ENCODE measurements around the gene IL17F. TPM values are rescaled to one million over a fixed set of nuclear protein-coding genes. Genes with fewer than 3 reads are reported as not detected.

IL17F gene
- total RNA-seq, 1 donor from 2014 or later, result not detected

GRCh38 chr6:52216932-52217575, 27.2 kb downstream of the IL17F start:
- no peak for TF ChIP-seq CTCF (IDR thresholded peaks at IDR 0.05; ENCODE audit: borderline replicate concordance)
- H3K4me1 ChIP-seq, result no peaks in the 10 kb centered on the region
- no peak overlapping the region for H3K4me3 ChIP-seq
- H3K9me3 ChIP-seq (replicated peaks), result no peaks in the 10 kb centered on the region
- DNase-seq, result no peak
- H3K27ac ChIP-seq (replicated peaks), result no peak overlapping the region
- no peaks in the 10 kb centered on the region for H3K36me3 ChIP-seq
- peaks cover 3% of the 10 kb centered on the region for H3K27me3 ChIP-seq (ENCODE audit: low read depth)
- intact Hi-C loops (cut with micrococcal nuclease), result no loop called here

- Histone ChIP-seq H3K4me1 (no peaks in the 10 kb centered on the region), H3K27me3 (ENCODE audit: low read depth) (peaks cover 6% of the 10 kb centered on the region), H3K27ac (replicated peaks) (no peak overlapping the region), H3K4me3 (no peak overlapping the region), H3K36me3 (no peaks in the 10 kb centered on the region), H3K9me3 (replicated peaks) (no peaks in the 10 kb centered on the region)
- DNase-seq, result no peak
- intact Hi-C loops (cut with micrococcal nuclease), result no loop called here
- TF ChIP-seq CTCF (IDR thresholded peaks at IDR 0.05; ENCODE audit: borderline replicate concordance), result no peak
Measured at GRCh38 chr6:52215787-52216186, 28.5 kb downstream of the IL17F start.

GRCh38 chr6:52213127-52213526, 31.2 kb downstream of the IL17F start:
- Histone ChIP-seq H3K36me3 (no peaks in the 10 kb centered on the region), H3K4me3 (no peak overlapping the region), H3K9me3 (replicated peaks) (no peaks in the 10 kb centered on the region), H3K27me3 (ENCODE audit: low read depth) (peaks cover 6% of the 10 kb centered on the region), H3K4me1 (no peaks in the 10 kb centered on the region), H3K27ac (replicated peaks) (no peak overlapping the region)
- no peak for DNase-seq
- intact Hi-C loops (cut with micrococcal nuclease), result no loop called here
- no peak for TF ChIP-seq CTCF (IDR thresholded peaks at IDR 0.05; ENCODE audit: borderline replicate concordance)

- no peak for TF ChIP-seq CTCF (IDR thresholded peaks at IDR 0.05; ENCODE audit: borderline replicate concordance)
- Histone ChIP-seq H3K36me3 (no peaks in the 10 kb centered on the region), H3K4me1 (no peaks in the 10 kb centered on the region), H3K4me3 (no peak overlapping the region), H3K9me3 (replicated peaks) (no peaks in the 10 kb centered on the region), H3K27me3 (ENCODE audit: low read depth) (peaks cover 6% of the 10 kb centered on the region), H3K27ac (replicated peaks) (no peak overlapping the region)
- intact Hi-C loops (cut with micrococcal nuclease), result no loop called here
- no peak for DNase-seq
Measured at GRCh38 chr6:52210227-52210626, 34.1 kb downstream of the IL17F start.

GRCh38 chr6:52209770-52210169, 34.5 kb downstream of the IL17F start:
- no peaks in the 10 kb centered on the region for H3K36me3 ChIP-seq
- H3K27me3 ChIP-seq (ENCODE audit: low read depth), result peaks cover 6% of the 10 kb centered on the region
- no peak for DNase-seq
- no peak for TF ChIP-seq CTCF (IDR thresholded peaks at IDR 0.05; ENCODE audit: borderline replicate concordance)
- intact Hi-C loops (cut with micrococcal nuclease), result no loop called here
- no peaks in the 10 kb centered on the region for H3K9me3 ChIP-seq (replicated peaks)
- H3K4me1 ChIP-seq, result no peaks in the 10 kb centered on the region
- H3K4me3 ChIP-seq, result no peak overlapping the region
- no peak overlapping the region for H3K27ac ChIP-seq (replicated peaks)
